ENCODE data around the gene CEACAM3. TPM values are rescaled to one million over a fixed set of nuclear protein-coding genes. Genes with fewer than 3 reads are reported as not detected.

CEACAM3 gene
- total and polyA plus RNA-seq, 7 donors: 2.3 TPM; not detected in 6

GRCh38 chr19:41769608-41770007 lies 26.8 kb upstream of the CEACAM3 start:
- Histone ChIP-seq H3K27ac (no peak overlapping the region), H3K9me3 (no peaks in the 10 kb centered on the region), H3K36me3 (no peaks in the 10 kb centered on the region), H3K27me3 (no peaks in the 10 kb centered on the region), H3K4me3 (no peak overlapping the region), H3K4me1 (no peaks in the 10 kb centered on the region)
- TF ChIP-seq CTCF (IDR thresholded peaks at IDR 0.05): no peak
- DNase-seq: no peak
- 71 to 88% methylated on average over 4 of the region's 4 CpGs for WGBS, 2 donors
- intact Hi-C loops (cut with DNase I): no loop called here

GRCh38 chr19:41771410-41771809 lies 25.0 kb upstream of the CEACAM3 start:
- no peaks in the 10 kb centered on the region for H3K9me3 ChIP-seq
- H3K27ac ChIP-seq: no peak overlapping the region
- DNase-seq: no peak
- no peak overlapping the region for H3K4me3 ChIP-seq
- intact Hi-C loops (cut with DNase I): no loop called here
- no peaks in the 10 kb centered on the region for H3K36me3 ChIP-seq
- no peaks in the 10 kb centered on the region for H3K4me1 ChIP-seq
- TF ChIP-seq EP300 (IDR thresholded peaks at IDR 0.05) (no peak), POLR2A (IDR thresholded peaks at IDR 0.05) (no peak), POLR2AphosphoS5 (IDR thresholded peaks at IDR 0.05) (no peak), CTCF (IDR thresholded peaks at IDR 0.05) (no peak)
- H3K27me3 ChIP-seq: peaks cover 0 to 6% (median 0%) of the 10 kb centered on the region in 3 donors
- 87 to 96% methylated on average over 2 of the region's 2 CpGs for WGBS, 2 donors

- WGBS, 2 donors: 11 to 39% methylated on average over 6 of the region's 6 CpGs
- Histone ChIP-seq H3K9me3 (no peaks in the 10 kb centered on the region), H3K27me3 (peaks cover 0 to 6% (median 0%) of the 10 kb centered on the region in 3 donors), H3K4me3 (no peak overlapping the region), H3K36me3 (no peaks in the 10 kb centered on the region), H3K27ac (no peak overlapping the region), H3K4me1 (no peaks in the 10 kb centered on the region)
- no peak for TF ChIP-seq CTCF (IDR thresholded peaks at IDR 0.05)
- no peak for TF ChIP-seq POLR2AphosphoS5 (IDR thresholded peaks at IDR 0.05)
- TF ChIP-seq EP300 (IDR thresholded peaks at IDR 0.05): no peak
- no peak for TF ChIP-seq POLR2A (IDR thresholded peaks at IDR 0.05)
- DNase-seq: no peak
- intact Hi-C loops (cut with DNase I): no loop called here
These were observed 21.8 kb upstream of the CEACAM3 start for GRCh38 chr19:41774515-41774980.

GRCh38 chr19:41776700-41777099 lies 19.7 kb upstream of the CEACAM3 start:
- Histone ChIP-seq H3K4me1 (no peaks in the 10 kb centered on the region), H3K9me3 (no peaks in the 10 kb centered on the region), H3K27ac (no peak overlapping the region), H3K27me3 (peaks cover 0 to 21% (median 0%) of the 10 kb centered on the region in 3 donors), H3K4me3 (no peak overlapping the region), H3K36me3 (no peaks in the 10 kb centered on the region)
- TF ChIP-seq POLR2AphosphoS5 (IDR thresholded peaks at IDR 0.05) (no peak), EP300 (IDR thresholded peaks at IDR 0.05) (no peak), CTCF (IDR thresholded peaks at IDR 0.05) (no peak), POLR2A (IDR thresholded peaks at IDR 0.05) (no peak)
- intact Hi-C loops (cut with DNase I): no loop called here
- DNase-seq: no peak
- 29 to 53% methylated on average over 2 of the region's 2 CpGs for WGBS, 2 donors

GRCh38 chr19:41783612-41784011 lies 12.8 kb upstream of the CEACAM3 start:
- Histone ChIP-seq H3K36me3 (no peaks in the 10 kb centered on the region), H3K9me3 (no peaks in the 10 kb centered on the region), H3K27me3 (peaks cover 5 to 67% (median 13%) of the 10 kb centered on the region in 3 donors), H3K27ac (no peak overlapping the region), H3K4me3 (no peak overlapping the region), H3K4me1 (peaks cover 0 to 10% (median 4%) of the 10 kb centered on the region in 4 donors)
- WGBS, 2 donors: 39 to 46% methylated on average over 5 of the region's 5 CpGs
- no peak for DNase-seq
- TF ChIP-seq POLR2A (IDR thresholded peaks at IDR 0.05): no peak
- TF ChIP-seq CTCF (IDR thresholded peaks at IDR 0.05): no peak
- no peak for TF ChIP-seq POLR2AphosphoS5 (IDR thresholded peaks at IDR 0.05)
- TF ChIP-seq EP300 (IDR thresholded peaks at IDR 0.05): no peak
- intact Hi-C loops (cut with DNase I): no loop called here
